HG02970 (cell line): Measurements from ENCODE around the gene ZNF804A.

Experiments
- ATAC-seq: cut with Tn5 transposase; IDR thresholded peaks from one replicate; pipeline ENCODE4 v1.9.1; 2021; ENCODE audit warnings: mild to moderate bottlenecking, moderate library complexity, moderate number of reproducible peaks; ENCODE audit not compliant: unreplicated experiment, low FRiP score

ZNF804A gene

GRCh38 chr2:184602734-184603133 is 4.4 kb downstream of the ZNF804A start:
- ATAC-seq: no peak

GRCh38 chr2:184610891-184611290 is 12.6 kb downstream of the ZNF804A start:
- no peak for ATAC-seq

GRCh38 chr2:184611361-184612085 is 13.2 kb downstream of the ZNF804A start:
- no peak for ATAC-seq

GRCh38 chr2:184620367-184620766 is 22.0 kb downstream of the ZNF804A start:
- no peak for ATAC-seq

- no peak for ATAC-seq
Measured at GRCh38 chr2:184624311-184624710, 26.0 kb downstream of the ZNF804A start.

- ATAC-seq: no peak
Measured at GRCh38 chr2:184628051-184628450, 29.7 kb downstream of the ZNF804A start.

GRCh38 chr2:184633726-184634125 is 35.4 kb downstream of the ZNF804A start:
- ATAC-seq: no peak

- no peak for ATAC-seq
Measured at GRCh38 chr2:184637781-184638180, 39.5 kb downstream of the ZNF804A start.

- no peak for ATAC-seq
Measured at GRCh38 chr2:184644685-184645084, 46.4 kb downstream of the ZNF804A start.

GRCh38 chr2:184646177-184646576 is 47.8 kb downstream of the ZNF804A start:
- no peak for ATAC-seq

GRCh38 chr2:184646593-184646992 is 48.3 kb downstream of the ZNF804A start:
- ATAC-seq: no peak

- ATAC-seq: no peak
Measured at GRCh38 chr2:184654945-184655344, 56.6 kb downstream of the ZNF804A start.

GRCh38 chr2:184677171-184677570 is 78.8 kb downstream of the ZNF804A start:
- ATAC-seq: no peak

GRCh38 chr2:184679219-184680018 is 81.1 kb downstream of the ZNF804A start:
- ATAC-seq: no peak

- ATAC-seq: no peak
Measured at GRCh38 chr2:184680825-184681224, 82.5 kb downstream of the ZNF804A start.

- ATAC-seq: no peak
Measured at GRCh38 chr2:184681642-184682321, 83.5 kb downstream of the ZNF804A start.

GRCh38 chr2:184683911-184684310 is 85.6 kb downstream of the ZNF804A start:
- no peak for ATAC-seq

GRCh38 chr2:184685999-184686841 is 87.9 kb downstream of the ZNF804A start:
- no peak for ATAC-seq

- ATAC-seq: no peak
Measured at GRCh38 chr2:184689638-184690037, 91.3 kb downstream of the ZNF804A start.

GRCh38 chr2:184692141-184692734 is 93.9 kb downstream of the ZNF804A start:
- ATAC-seq: no peak
